IMR-90 (cell line): ENCODE measurements around the gene SUPT20HL2.

ENCODE experiments used
- BHLHE40 ChIP-seq: fragments of 150-350 bp; IDR thresholded peaks from 2 replicates; pipeline ENCODE4 v1.6.1; 2016; ENCODE audit warnings: mild to moderate bottlenecking, low read depth, low read length
- CEBPB ChIP-seq: IDR thresholded peaks from 2 replicates; pipeline ENCODE4 v1.6.1; 2012; ENCODE audit warnings: low read depth, low read length, improper control_type of control experiment
- CTCF ChIP-seq: conservative IDR thresholded peaks from 2 replicates; pipeline ENCODE4 v1.5.1; 2012; ENCODE audit warnings: mild to moderate bottlenecking, low read depth, low read length, improper control_type of control experiment
- NFE2L2 ChIP-seq: fragments of 150-350 bp; IDR thresholded peaks from 2 replicates; pipeline ENCODE4 v1.6.1; 2016; ENCODE audit warnings: low read depth, mild to moderate bottlenecking, low read length
- POLR2A ChIP-seq: IDR thresholded peaks from 2 replicates; pipeline ENCODE4 v1.6.1; 2012; ENCODE audit warnings: mild to moderate bottlenecking, low read depth, low read length
- RCOR1 ChIP-seq: IDR thresholded peaks from 2 replicates; pipeline ENCODE4 v1.6.1; 2012; ENCODE audit warnings: mild to moderate bottlenecking, low read length, improper control_type of control experiment; ENCODE audit not compliant: insufficient replicate concordance
- RFX5 ChIP-seq: IDR thresholded peaks from 2 replicates; pipeline ENCODE4 v1.8.0; 2012; ENCODE audit warnings: low read depth, mild to moderate bottlenecking, low read length, moderate library complexity

- TF ChIP-seq NFE2L2 (no peak), CTCF (no peak), BHLHE40 (no peak), POLR2A (no peak), RCOR1 (no peak), RFX5 (no peak), CEBPB (no peak)
Measured at GRCh38 chrX:24317567-24317966, 3.7 kb upstream of the SUPT20HL2 start.
